ENCODE data around the gene DDX59.

DNA sequence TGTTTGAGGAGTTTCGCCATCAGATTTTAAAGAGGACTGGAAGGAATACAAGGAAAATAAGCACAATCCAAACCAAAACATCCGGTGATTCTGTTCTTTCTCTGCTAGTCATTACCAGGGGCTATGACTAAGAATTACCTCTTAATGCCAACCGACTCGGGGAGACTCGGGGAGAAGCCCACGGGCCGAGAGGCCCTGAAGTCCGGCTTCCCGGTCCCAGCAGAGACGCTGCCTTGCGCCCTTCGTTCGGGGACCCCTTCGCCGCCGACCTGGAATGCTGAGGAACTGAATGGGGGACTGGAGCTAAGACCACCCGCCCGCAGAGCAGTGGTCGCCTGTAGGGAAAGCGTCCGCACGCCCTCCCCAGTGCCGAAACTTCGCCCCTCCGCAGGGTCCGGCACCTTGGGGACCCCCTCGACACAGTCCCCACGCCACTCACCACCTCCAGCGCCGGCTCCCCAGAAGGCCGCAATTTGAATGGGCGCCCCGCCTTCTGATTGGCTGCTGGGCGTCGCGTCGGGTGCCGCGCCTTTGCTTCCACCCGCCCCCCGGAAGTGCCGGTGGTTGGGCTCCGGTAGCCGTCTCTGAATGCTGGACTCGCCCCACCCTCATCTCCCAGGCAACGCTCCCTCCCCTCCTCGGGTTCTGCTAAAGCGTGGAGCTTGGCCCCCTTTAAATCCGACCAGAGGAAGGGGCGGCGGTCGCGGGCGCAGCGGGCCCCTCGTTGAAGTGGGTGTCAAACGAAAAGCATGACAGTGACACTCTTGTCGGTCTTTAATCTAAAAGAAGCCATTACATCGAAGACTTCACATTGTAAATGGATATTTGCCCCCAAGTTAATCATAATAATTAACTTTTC lies 49.2 kb downstream of the DDX59 start, which contains the start of gene KIF14:
- TF ChIP-seq YY1 (IDR thresholded peaks at IDR 0.05; ENCODE audit: insufficient read depth, insufficient read length), result no peak
- TF ChIP-seq ZNF274 (IDR thresholded peaks at IDR 0.05; ENCODE audit: low read depth, low read length), result no peak
